Activated CD8-positive, alpha-beta memory T cell treated with anti-CD3 and anti-CD28 coated beads for 48 hours (primary cell): ENCODE data around the gene ADIPOR1.
A peak's percentile ranks its signal among the peaks of the same experiment; 100 is the strongest.
"Not testable (repeated sequence)": the region's sequence is repeated elsewhere in the genome, so short reads cannot be mapped to it uniquely, and the experiment has no call there.

Experiments used
- DNase-seq, 3 experiments: peaks; one replicate each; pipeline ENCODE4 v3.0.0-alpha.2; 2020; ENCODE audit warnings: low read depth in 2 of 3, low spot score in 2 of 3

The ADIPOR1 gene, protein sequence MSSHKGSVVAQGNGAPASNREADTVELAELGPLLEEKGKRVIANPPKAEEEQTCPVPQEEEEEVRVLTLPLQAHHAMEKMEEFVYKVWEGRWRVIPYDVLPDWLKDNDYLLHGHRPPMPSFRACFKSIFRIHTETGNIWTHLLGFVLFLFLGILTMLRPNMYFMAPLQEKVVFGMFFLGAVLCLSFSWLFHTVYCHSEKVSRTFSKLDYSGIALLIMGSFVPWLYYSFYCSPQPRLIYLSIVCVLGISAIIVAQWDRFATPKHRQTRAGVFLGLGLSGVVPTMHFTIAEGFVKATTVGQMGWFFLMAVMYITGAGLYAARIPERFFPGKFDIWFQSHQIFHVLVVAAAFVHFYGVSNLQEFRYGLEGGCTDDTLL

DNA sequence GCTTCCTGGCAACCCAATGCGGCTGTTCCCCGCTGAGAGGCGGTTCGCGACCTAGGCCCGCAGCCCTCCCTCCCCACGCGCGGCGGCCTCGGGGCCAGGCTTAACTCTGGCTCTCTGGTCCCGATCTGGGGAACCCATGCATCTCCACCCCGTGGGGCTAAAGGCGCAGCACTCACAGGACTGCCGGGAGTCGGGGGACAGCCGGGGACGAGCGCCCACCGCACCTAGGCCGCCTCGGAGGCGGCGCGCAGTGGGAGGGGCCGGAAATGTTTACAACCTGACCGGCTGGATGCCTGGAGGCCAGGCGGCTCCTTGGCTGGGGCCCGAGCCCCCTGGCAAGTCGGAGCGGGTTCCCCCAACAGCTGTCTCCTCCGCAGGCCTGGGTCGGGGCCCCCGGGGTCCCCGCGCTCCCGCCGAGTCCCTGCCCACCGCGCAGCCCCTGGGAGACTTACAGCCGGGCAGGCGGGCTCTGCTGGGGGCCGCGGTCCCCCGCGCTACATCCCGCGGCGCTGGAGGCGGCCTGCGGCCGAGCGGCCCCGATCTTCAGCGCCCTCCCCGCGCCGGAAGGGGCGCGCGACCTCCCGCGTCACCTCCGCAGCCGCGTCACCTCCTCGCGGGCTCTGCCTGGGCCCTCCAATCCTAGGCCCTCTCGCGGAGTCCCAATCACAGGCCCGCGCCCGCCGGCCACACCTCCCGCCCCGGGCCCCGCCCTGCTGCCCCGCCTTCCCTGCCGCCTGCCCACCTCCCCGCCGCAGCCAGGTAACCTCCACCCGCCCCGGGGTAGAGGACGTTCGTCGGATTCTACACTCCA, at the start of gene ADIPOR1:
ADIPOR1 (minus strand) TSS at position 580 of the 811 bp plus-strand sequence. CDS start 7,242 bp downstream, outside the sequence.
- DNase-seq, result peak; percentile 75 to 81 (median 81)

DNA sequence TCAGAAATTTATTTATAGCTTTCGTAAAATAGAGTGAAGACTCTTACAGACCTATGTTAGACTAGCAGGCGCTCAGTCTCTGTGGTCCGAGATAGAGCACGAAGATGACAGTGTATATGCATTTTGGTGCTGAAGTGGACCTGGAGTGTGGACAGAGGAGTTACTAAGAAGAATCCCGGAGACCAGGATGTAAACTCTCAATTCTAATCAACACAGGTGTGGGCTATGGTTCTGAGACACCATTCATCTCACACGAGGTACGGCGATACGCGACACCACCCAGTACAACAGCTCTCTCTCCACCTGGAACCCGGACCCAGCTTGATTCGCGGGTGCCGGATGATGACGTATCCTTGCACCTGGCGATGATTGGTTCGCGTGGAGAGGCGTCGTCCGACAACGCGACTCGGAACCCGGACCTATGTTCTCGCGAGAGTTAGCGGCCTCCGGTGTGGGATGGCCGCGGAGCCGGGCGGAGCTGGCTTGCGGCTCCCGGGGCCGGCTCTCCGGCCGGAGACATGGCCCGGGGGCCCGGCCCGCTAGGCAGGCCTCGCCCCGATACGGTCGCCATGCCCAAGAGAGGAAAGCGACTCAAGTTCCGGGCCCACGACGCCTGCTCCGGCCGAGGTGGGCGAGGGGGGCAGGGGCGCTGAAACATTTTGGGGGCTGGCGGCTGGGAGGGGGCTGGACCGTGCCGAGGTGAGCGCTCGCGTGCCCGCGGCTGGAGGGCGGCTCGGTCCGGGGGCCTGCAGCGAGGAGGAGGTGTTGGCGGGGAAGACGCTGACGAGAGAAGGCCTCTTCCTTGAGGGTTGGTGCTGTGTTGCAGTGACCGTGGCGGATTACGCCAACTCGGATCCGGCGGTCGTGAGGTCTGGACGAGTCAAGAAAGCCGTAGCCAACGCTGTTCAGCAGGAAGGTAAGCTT, 49.1 kb upstream of the ADIPOR1 start, which contains the start of gene TMEM183A:
TMEM183A (plus strand) TSS at position 427 of the 924 bp plus-strand sequence; CDS start at position 519, 92 bp downstream.
- DNase-seq, result peak; percentile 76 to 90 (median 84)

DNA sequence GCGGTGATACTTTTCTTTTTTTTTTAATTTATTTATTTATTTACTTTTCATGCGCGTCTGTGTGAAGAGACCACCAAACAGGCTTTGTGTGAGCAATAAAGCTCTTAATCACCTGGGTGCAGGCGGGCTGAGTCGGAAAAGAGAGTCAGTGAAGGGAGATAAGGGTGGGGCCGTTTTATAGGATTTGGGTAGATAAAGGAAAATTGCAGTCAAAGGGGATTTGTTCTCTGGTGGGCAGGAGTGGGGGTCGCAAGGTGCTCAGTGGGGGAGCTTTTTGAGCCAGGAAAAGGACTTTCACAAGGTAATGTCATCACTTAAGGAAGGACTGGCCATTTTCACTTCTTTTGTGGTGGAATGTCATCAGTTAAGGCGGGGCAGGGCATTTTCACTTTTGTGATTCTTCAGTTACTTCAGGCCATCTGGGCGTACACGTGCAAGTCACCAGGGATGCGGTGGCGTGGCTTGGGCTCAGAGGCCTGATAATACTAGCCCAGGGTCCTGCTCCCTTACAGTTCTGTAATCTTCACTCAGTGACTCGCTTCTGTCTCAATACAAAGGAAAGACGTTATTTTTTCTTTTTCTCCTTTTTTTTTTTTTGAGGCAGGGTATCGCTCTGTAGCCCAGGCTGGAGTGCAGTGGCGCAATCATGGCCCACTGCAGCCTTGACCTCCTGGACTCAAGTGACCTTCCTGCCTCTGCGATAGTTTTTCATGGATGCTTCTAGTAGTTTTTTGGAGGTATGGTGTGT, 47.5 kb upstream of the ADIPOR1 start:
- DNase-seq, result not testable (repeated sequence)

DNA sequence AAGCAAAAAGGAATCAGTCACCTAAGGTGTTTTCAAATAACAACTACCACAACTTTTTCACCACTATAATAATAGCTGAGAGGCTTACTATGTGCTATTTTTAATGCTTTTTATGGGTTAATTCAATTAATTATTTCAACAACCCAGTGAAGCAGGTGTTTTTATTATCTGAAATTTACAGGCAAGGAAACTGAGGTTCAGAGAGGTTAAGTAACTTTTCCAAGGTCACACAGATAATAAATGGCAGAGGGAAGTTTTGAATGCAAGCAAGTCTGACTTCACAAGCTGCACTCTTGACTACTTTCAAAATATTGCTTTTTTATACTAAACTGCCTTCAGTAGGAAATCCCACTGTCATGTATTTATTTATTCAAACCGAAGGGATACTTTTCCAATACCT, 44.8 kb upstream of the ADIPOR1 start:
- DNase-seq, result no peak

DNA sequence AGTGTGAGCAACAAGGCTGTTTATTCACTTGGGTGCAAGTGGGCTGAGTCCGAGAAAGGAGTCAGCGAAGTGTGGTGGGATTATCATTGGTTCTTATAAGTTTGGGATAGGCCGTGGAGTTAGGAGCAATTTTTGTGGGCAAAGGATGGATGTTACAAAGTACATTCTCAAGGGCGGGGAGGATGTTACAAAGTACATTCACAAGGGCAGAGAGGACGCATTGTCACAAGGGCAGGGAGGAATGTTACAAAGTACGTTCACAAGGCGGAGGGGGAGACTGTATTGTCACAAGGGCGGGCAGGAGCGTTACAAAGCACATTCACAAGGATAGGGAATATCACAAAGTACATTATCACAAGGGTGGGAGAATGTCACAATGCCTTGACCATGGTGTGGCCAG, 43.9 kb upstream of the ADIPOR1 start:
- DNase-seq, result no peak

DNA sequence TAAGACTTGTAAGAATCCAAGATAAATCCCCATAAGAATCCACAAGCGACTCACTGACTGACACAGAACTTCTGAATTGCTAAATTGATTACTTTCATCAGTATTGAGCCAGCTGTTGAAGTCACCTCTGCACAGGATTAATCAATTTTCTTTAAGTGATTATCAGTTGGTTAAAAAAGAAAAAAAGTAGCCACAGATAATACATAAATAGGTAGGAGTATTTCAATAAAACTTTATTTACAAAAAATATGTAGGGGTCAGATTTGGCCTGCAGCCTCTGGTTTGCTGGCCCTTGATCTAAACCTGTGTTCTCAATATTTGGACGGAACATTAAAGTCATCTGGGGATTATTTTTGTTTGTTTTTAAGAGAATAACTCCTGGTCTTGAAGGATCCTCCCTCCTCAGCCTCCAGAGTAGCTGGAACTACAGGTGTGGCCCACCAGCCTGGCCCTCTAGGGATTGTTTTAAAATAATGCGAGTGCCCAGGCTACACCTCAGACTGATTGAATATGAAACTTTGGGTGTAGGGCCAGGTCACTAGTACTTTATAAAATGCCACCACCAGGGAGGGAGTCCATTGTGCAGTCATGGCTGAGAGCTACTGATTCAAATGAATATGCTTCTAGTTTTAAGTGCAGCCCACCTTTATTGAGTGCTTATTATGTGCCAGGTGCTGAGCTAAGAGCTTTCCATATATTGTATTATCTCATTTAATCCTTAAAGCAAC, 42.3 kb upstream of the ADIPOR1 start:
- DNase-seq, result no peak

DNA sequence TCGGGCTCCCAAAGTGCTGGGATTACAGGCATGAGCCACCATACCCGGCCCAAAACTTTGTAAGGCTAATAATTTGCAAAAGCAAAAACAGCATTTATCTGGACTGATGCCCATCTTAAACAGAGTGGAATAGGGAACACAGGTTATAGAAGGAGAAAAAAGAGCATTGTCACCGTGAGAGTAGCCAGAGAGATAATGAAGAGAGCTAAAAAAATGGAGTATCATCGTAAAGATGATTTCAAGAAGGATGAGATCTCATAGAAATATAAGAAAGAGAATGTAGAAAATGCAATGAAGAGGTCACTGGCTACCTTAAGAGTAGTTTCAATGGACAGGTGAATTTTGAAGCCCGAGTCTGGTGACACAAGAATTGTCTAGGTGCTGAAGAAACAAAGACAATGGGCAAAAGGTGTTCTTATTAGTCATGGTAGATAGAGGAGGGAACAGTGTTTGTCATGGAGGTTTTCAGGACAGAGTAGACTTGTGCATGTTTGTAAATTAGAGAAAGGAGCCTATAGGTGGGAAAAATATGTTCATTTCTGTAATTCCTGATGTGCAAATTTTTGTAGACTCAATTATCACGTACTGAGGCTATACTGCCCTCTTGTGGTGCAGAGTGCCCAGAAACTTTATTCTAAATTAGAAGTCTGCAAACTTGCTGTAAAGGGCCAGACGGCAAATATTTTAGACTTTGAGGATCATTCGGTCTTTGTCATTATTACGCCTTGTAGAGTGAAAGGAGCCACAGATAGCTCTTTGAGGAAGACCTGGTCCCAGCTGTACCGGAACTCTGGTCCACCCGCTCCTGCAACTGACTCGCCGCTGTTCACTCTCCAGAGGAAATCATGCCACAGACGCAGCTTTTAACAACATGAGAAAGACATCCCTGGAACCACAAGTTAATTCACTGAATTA, 41.0 kb upstream of the ADIPOR1 start:
- peak in 1 of 3 experiments; percentile 41 for DNase-seq

DNA sequence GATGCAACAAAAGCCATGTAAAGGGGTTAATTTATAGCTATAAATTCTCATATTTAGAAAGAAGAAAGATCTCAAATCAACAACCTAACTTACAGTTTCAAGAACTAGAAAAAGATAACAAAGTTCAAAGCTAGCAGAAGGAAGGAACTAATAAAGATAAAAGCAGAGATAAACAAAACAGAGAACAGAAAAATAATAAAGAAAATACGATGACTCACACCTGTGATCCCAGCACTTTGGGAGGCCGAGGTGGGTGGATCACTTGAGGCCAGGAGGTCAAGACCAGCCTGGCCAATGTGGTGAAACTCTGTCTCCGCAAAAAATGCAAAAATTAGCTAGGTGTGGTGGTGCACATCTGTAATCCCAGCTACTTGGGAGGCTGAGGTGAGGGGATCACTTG, 36.6 kb upstream of the ADIPOR1 start:
- no peak for DNase-seq

DNA sequence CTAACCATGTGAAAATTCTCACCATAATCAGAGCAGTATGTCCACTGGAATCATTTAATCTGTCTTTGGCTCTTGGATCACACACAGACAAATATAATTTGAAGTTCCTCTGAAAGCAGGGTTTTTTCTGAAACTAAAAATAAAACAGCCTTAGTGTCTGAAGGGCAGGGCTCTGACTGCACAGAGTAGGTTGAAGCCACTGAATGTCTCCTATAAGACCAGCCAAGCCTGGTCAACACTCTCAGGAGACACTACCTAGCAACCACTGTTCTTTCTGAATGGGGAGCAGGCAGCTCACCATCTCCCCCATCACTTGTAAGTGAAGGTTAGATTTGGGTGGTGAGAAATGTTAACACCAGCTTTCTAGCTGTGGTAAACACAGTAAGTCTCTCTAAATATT, 33.0 kb upstream of the ADIPOR1 start:
- DNase-seq, result no peak

DNA sequence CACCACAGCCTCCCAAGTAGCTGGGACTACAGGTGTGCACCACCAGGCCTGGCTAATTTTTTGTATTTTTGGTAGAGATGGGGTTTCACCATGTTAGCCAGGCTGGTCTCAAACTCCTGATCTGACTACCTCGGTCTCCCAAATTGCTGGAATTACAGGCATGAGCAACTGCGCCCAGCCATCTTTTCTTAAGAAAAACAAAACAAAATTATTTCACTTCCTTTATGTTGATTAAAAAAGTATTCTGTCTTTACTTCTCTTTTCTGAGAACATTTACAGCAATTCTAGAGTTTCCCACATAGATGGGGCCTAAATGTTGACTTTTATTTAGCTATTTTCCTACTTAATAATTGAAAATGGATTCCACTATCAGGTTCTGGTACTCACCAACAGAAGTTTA, 31.8 kb upstream of the ADIPOR1 start:
- no peak for DNase-seq

DNA sequence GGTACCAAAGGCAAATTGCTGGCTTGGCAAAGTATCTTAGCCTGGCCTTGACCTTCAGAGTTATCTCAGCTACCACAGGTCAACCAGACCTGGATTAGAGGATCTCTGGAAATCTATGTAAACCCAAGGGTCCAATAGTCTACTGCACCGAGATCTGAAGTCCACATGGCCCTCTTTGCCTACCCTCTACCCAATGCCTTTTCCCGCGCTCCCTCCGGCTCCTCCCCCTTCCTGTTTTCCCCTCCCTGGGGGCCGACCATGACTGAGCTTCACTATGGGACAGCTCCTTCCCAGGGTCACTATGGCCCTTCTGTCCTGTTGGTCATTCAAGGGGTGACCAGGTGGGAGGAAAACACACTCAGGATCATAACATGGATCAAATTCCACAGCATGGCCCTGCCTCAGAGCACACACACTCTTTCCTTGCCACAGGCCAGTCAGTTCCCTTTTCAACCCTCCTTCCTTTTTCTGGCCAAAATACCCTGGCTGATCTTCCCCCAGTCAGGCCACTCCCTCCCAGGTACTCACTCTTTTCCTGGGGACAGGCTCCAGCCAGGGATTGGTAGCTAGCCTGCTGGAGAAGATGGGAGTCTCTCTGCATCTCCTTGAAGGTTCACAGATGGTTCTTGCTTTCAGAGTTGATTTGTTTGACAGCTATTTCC, 29.9 kb upstream of the ADIPOR1 start:
- DNase-seq, result no peak

DNA sequence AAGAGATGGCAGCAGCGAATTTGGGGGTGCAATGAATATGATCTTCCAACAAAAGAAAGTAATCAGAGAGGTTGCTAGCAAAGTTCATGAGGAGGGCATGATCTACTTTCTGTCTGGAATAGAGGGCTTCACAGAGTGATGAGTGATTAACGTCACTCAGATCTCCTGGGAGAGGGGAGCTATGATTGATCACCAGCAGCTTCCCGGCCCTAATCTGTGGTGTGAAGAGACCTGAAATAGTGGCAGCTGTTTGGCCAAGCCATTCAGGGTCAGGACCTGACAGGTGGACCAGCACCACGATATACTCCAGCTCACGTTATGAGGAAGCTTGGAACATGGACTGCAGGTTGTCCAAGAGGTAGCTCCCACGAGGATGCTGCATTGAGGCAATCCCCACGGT, 29.1 kb upstream of the ADIPOR1 start:
- no peak for DNase-seq

DNA sequence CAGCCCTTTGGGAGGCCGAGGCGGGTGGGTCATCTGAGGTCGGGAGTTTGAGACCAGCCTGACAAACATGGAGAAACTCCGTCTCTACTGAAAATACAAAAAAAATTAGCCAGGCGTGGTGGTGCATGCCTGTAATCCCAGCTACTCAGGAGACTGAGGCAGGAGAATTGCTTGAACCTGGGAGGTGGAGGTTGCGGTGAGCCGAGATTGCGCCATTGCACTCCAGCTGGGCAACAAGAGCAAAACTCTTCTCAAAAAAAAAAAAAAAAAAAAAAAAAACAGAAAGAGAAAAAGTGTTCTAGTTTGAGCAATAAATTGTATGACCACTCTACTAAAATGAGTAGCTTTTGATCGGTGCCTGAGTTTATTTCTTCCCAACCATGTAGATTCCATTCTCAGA, 28.0 kb upstream of the ADIPOR1 start:
- not testable (repeated sequence) for DNase-seq

DNA sequence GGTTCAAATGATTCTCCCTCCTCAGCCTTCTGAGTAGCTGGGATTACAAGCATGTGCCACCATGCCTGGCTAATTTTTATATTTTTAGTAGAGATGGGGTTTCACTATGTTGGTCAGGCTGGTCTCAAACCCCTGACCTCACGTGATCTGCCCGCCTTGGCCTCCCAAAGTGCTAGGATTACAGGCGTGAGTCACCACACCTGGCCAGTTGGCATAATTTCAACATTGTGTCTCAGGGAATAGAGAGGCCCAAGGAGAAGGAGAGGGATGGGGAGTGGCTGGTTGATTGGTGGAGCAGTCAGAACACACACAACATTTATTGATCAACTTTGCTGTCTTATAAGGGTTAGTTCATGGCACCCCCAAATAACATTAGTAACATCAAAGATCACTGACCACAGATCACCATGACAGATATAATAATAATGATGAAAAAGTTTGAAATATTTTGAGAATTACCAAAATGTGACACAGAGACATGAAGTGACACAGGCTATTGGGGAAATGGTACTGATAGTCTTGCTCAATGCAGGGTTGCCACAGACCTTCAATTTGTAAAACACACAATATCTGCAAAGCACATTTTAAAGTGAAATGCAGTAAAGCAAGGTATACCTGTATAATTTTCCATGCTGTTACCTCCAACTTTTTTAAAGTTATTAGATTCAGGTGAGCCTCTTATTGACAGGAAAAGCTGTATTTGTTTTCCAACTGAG, 24.8 kb upstream of the ADIPOR1 start:
- no peak for DNase-seq

DNA sequence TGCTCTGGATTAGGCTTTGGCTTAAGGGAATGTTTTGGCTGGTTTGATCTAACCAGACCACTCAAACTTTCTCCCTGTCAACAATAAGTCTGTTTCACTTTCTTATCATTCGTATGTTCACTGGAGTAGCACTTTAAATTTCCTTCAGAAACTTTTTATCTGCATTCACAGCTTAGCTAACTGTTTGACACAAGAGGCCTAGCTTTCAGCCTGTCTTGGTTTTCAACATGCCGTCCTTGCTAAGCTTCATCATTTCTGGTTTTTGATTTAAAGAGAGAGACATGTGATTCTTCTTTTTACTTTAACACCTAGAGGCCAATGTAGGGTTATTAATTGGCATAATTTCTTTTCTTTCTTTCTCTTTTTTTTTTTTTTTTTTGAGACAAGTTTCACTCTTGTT, 23.8 kb upstream of the ADIPOR1 start:
- no peak for DNase-seq

DNA sequence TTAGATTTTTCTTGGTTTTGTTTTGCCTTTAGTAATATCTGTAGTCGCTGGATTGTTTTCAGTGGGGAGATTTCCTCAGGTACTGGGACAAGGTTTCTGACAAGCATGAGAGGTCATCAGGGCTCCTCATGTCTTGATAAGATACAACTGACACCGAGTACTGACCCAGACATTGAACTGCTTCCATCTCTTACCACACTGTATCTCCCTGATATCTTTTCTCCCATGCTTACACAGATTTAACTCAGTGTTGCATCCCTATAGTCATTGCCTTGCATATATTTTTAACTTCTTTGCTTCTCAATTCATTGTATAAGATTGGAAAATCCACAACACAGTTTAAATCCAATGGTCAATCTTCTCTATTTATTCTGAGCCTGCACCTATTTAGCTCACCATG, 21.3 kb upstream of the ADIPOR1 start:
- DNase-seq, result no peak

DNA sequence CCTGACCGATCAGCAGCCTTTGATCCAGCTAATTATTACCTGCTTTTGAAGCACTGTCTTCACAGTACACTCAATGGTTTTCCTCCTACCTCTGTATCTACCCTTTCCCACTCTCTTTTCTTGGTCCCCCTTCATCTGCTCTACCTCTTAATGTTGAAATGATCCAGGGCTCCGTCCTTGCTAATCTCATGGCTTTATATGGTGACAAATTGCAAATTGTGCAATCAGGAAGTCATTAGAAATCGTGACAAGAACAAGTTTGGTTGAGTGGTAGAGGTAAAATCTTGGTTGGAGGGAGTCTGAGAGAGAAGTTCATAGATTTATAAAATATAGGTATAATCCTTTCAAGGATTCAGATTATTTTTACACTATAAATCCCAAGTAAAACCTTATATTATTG, 18.5 kb upstream of the ADIPOR1 start:
- no peak for DNase-seq

DNA sequence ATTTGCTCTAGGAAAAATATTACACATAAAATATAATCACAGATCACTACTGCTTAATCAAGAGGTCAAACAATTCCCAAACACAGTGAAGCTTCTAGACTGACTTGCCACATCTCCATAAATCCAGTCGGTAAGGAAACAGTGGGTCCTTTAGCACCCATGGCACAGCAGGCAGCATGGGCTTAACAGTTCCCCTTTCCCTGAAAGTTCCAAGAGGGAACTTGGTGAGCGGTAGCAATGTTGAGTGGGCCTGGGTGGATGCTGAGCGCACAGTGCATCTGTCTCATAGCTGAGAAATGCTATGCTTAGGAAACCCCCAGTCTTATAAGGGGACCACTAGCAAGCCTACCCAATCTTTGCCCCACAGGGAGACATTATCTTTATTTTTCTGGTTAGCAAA, 16.7 kb upstream of the ADIPOR1 start:
- no peak for DNase-seq
